GM23248 (cell line): ENCODE data around the gene PLCH1. TPM values are rescaled to one million over a fixed set of nuclear protein-coding genes. Genes with fewer than 3 reads are reported as not detected.
A peak's percentile ranks its signal among the peaks of the same experiment; 100 is the strongest.

Experiments
- DNase-seq: peaks from one replicate; pipeline ENCODE4 v3.0.0-alpha.2; 2015
- H2AFZ ChIP-seq: fragments of 200-600 bp; sonication (generic); 2 replicates; pipeline ENCODE4 v1.6.1; 2016; ENCODE audit warnings: antibody characterized with exemption
- H3F3A ChIP-seq: fragments of 200-600 bp; sonication (generic); 2 replicates; pipeline ENCODE4 v1.6.1; 2016; ENCODE audit warnings: mild to moderate bottlenecking, antibody characterized with exemption, mixed run types; ENCODE audit not compliant: insufficient read depth
- H3K27ac ChIP-seq: fragments of 200-600 bp; sonication (generic); 2 replicates; pipeline ENCODE4 v1.5.1; 2016; ENCODE audit warnings: mild to moderate bottlenecking
- H3K27me3 ChIP-seq: fragments of 200-600 bp; sonication (generic); replicated peaks from 2 replicates; pipeline ENCODE4 v1.6.1; 2016; ENCODE audit warnings: mild to moderate bottlenecking; ENCODE audit not compliant: insufficient read depth
- H3K36me3 ChIP-seq: fragments of 200-600 bp; sonication (generic); 2 replicates; pipeline ENCODE4 v1.6.1; 2016; ENCODE audit warnings: low read depth, mild to moderate bottlenecking
- H3K4me1 ChIP-seq: fragments of 200-600 bp; sonication (generic); 2 replicates; pipeline ENCODE4 v1.6.1; 2016; ENCODE audit warnings: mild to moderate bottlenecking; ENCODE audit not compliant: insufficient read depth
- H3K4me2 ChIP-seq: fragments of 200-600 bp; sonication (generic); one replicate; pipeline ENCODE4 v1.6.1; 2016; ENCODE audit warnings: mild to moderate bottlenecking; ENCODE audit not compliant: unreplicated experiment
- H3K4me3 ChIP-seq: fragments of 200-600 bp; sonication (generic); 2 replicates; pipeline ENCODE4 v1.5.1; 2016; ENCODE audit warnings: mild to moderate bottlenecking
- H3K79me2 ChIP-seq: fragments of 200-600 bp; sonication (generic); 2 replicates; pipeline ENCODE4 v1.6.1; 2016; ENCODE audit warnings: mild to moderate bottlenecking; ENCODE audit not compliant: insufficient read depth
- H3K9ac ChIP-seq: fragments of 200-600 bp; sonication (generic); 2 replicates; pipeline ENCODE4 v1.6.1; 2016; ENCODE audit warnings: mild to moderate bottlenecking
- H3K9me2 ChIP-seq: fragments of 200-600 bp; sonication (generic); 2 replicates; pipeline ENCODE4 v1.6.1; 2016; ENCODE audit warnings: mixed run types, mild to moderate bottlenecking, moderate library complexity; ENCODE audit not compliant: insufficient read depth
- H3K9me3 ChIP-seq: fragments of 200-600 bp; sonication (generic); one replicate; pipeline ENCODE4 v1.6.1; 2017; ENCODE audit warnings: low read depth
- H4K20me1 ChIP-seq: fragments of 200-600 bp; sonication (generic); 2 replicates; pipeline ENCODE4 v1.6.0; 2016; ENCODE audit not compliant: insufficient read depth
- EZH2 ChIP-seq: fragments of 200-600 bp; sonication (generic); IDR thresholded peaks from 2 replicates; pipeline ENCODE4 v1.6.1; 2018; ENCODE audit warnings: antibody characterized with exemption, mild to moderate bottlenecking; ENCODE audit not compliant: insufficient read depth, poor library complexity, severe bottlenecking
- EZH2phosphoT487 ChIP-seq: fragments of 200-600 bp; sonication (generic); IDR thresholded peaks from 2 replicates; pipeline ENCODE4 v1.6.1; 2018; ENCODE audit warnings: antibody characterized with exemption, moderate library complexity, mild to moderate bottlenecking, low read depth; ENCODE audit not compliant: insufficient read depth
- WGBS, 2 experiments: methylation state at CpG; one replicate each; pipeline ENCODE4 v1.1.6; 2015 to 2017; ENCODE audit warnings: low lambda C conversion rate in 2 of 2, low coverage in 1 of 2; ENCODE audit errors: missing lambda C conversion rate in 2 of 2; 5-methylcytosine and 5-hydroxymethylcytosine counted together
- in situ Hi-C: fragments of 300-500 bp; cut with MboI; formaldehyde crosslinking; loops from 2 replicates; pipeline ENCODE4 v1.15.0; 2020
- polyA plus RNA-seq: library from polyadenylated mRNA; unstranded; fragments of >200 nt; fragmentation: Nextera tagmentation; extraction: Ambion mirVana; gene quantifications from 2 replicates; pipeline ENCODE4 v1.2.1, GENCODE V29; 2016
- total RNA-seq: library from RNA; depleted of rRNA; stranded (reverse); fragments of >200 nt; shearing (Covaris generic); gene quantifications from 2 replicates; pipeline ENCODE4 v1.2.3, GENCODE V29; 2014

PLCH1 gene
- total and polyA plus RNA-seq, 2 experiments from 2014 or later, result not detected

DNA sequence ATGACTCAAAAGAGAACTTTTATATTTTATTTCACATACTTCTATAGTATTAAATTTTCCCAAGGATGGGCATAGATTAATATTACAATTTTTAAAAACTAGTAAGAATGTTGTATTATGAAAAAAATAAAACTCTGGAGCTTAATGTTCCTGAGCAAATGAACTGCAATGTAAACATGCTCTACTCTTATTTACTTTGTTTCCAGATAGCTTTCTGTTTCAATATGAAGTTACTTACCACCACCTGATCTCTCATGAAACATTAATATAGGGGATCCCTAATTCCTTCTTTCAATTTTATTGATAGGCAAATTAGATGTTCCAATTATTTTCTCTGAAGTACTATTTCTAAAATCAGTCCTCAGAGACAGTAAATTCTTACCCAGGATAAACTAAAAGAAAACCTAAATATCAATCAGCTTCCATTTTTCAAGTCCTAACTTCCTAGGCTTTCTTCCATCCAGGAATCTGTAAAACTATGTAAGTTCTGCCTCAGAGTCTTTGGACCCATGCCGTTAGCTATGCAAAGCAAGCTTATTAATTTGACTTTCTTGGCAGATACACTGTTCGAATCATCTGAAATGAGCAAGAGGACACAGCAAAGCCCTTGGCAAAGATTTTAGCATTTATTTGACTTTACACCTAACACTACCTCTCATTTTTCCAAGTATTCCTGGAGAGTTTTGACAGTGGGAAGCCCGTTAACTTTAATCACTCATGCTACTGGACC lies 93.2 kb downstream of the PLCH1 start:
- Histone ChIP-seq H3K9me3 (no peaks in the 10 kb centered on the region), H3K27me3 (no peaks in the 10 kb centered on the region), H3K9me2 (no peaks in the 10 kb centered on the region), H2AFZ (no peak overlapping the region), H3K4me2 (no peak overlapping the region), H3K36me3 (no peaks in the 10 kb centered on the region), H3K79me2 (no peaks in the 10 kb centered on the region), H3K4me1 (0 out of 2 replicates have a peak, but pooled peaks cover 2% of the 10 kb centered on the region), H3K27ac (no peak overlapping the region), H3F3A (no peaks in the 10 kb centered on the region), H3K9ac (no peak overlapping the region), H3K4me3 (no peak overlapping the region), H4K20me1 (no peaks in the 10 kb centered on the region)
- in situ Hi-C loops, result no loop called here
- DNase-seq, result peak; percentile 23
- whole genome bisulfite sequencing, 2 experiments, result 29 to 33% methylated on average over 3 of the region's 3 CpGs
- TF ChIP-seq EZH2, result no peak
- TF ChIP-seq EZH2phosphoT487, result no peak

DNA sequence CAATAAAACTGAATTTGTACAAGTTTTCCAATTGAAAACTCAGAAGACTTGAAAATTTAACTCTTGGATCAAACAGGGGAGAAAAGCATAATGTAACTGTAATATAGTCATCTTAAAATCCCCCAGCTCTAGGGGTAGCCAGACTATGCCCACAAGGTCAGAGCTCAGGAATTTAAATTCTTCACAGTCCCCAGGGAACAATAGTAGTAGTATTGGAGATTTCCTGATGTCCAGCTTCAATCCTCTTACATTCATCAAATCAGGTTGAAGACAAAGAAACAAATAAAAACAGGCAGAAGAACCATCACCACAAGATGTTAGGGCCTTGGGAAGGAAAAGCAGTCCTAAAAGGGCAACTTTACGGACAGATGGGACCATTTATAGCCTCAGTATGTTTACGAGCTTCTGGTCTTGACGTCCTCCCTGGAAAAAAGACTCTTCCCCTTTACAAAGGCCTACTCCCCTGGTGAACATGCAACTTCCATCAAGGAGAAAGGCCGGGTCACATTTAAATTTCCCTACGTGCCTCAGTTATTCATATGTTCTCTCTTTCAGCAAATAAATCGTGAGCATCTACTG lies 96.8 kb downstream of the PLCH1 start:
- no peak overlapping the region for H3K4me3 ChIP-seq
- in situ Hi-C loops, result no loop called here
- H3K36me3 ChIP-seq, result no peaks in the 10 kb centered on the region

DNA sequence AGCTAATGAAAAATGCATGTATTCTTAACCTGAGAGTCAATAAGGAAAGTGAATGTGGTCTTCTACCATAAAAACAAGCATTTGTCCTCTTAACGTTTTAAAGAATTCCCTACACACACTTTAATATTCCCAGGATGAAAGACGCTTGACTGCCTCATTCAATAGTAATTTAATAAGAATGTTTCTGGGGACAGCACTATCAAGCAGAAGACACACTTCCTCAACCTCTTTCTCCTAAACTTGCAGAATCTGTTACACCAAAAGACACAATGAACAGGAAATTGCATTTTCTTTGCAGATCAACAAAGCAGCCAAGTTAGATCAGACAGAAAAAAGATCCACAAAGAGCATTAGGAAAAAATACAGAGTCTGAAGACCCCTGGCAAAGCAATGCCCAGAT lies 97.7 kb downstream of the PLCH1 start:
- Histone ChIP-seq H3K4me1 (0 out of 2 replicates have a peak, but pooled peaks cover 3% of the 10 kb centered on the region), H3K9ac (no peak overlapping the region), H3K27me3 (no peaks in the 10 kb centered on the region), H3F3A (no peaks in the 10 kb centered on the region), H3K4me2 (no peak overlapping the region), H3K27ac (no peak overlapping the region), H3K9me2 (no peaks in the 10 kb centered on the region), H4K20me1 (no peaks in the 10 kb centered on the region), H3K79me2 (no peaks in the 10 kb centered on the region), H2AFZ (no peak overlapping the region), H3K9me3 (no peaks in the 10 kb centered on the region), H3K36me3 (no peaks in the 10 kb centered on the region), H3K4me3 (no peak overlapping the region)
- no peak for TF ChIP-seq EZH2
- no peak for TF ChIP-seq EZH2phosphoT487
- DNase-seq, result no peak
- in situ Hi-C loops, result no loop called here
- 64 to 70% methylated on average over 2 of the region's 2 CpGs for WGBS, 2 experiments

More for the DNA sequence above, 96.8 kb downstream of the PLCH1 start:
- Histone ChIP-seq H3K9me2 (no peaks in the 10 kb centered on the region), H3K27me3 (no peaks in the 10 kb centered on the region), H3K9me3 (no peaks in the 10 kb centered on the region), H3K4me1 (0 out of 2 replicates have a peak, but pooled peaks cover 3% of the 10 kb centered on the region), H3K9ac (no peak overlapping the region), H2AFZ (no peak overlapping the region), H4K20me1 (no peaks in the 10 kb centered on the region), H3F3A (no peaks in the 10 kb centered on the region), H3K4me2 (no peak overlapping the region), H3K79me2 (no peaks in the 10 kb centered on the region), H3K27ac (no peak overlapping the region)
- DNase-seq, result no peak
- 65 to 68% methylated on average over 6 of the region's 6 CpGs for WGBS, 2 experiments
- TF ChIP-seq EZH2phosphoT487, result no peak
- TF ChIP-seq EZH2, result no peak

DNA sequence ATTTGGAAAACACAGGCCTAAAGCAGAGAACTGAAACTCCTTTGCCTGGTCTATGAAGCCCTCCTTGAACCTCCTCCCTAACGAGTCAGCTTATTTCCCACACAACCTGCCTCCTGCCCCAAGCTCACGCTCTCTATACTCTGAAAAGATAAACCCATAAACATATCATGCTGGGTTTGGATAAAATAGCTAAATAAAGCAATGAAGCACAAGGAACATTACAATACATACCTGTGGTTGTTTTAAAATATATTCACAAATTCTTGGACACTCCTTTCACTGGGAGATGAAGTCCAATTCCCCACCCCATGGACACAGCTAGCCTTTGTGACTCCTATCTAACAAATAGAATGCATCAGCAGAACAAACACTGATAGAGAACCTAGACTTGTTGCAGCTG lies 98.2 kb downstream of the PLCH1 start:
- Histone ChIP-seq H3K4me3 (no peak overlapping the region), H3K9me2 (no peaks in the 10 kb centered on the region), H3K27ac (no peak overlapping the region), H2AFZ (no peak overlapping the region), H3K4me2 (no peak overlapping the region), H3K9ac (no peak overlapping the region), H3K36me3 (no peaks in the 10 kb centered on the region), H3K4me1 (0 out of 2 replicates have a peak, but pooled peaks cover 3% of the 10 kb centered on the region), H3K27me3 (no peaks in the 10 kb centered on the region), H4K20me1 (no peaks in the 10 kb centered on the region), H3F3A (no peaks in the 10 kb centered on the region), H3K79me2 (no peaks in the 10 kb centered on the region), H3K9me3 (no peaks in the 10 kb centered on the region)
- 70 to 75% methylated on average over 2 of the region's 2 CpGs for WGBS, 2 experiments
- no peak for TF ChIP-seq EZH2
- no peak for TF ChIP-seq EZH2phosphoT487
- no peak for DNase-seq
- in situ Hi-C loops, result no loop called here
